ENCODE data around the gene DGKZ. TPM values are rescaled to one million over a fixed set of nuclear protein-coding genes. Genes with fewer than 3 reads are reported as not detected.

The DGKZ gene
- total and polyA plus RNA-seq, 4 donors, result 4.6 to 24.3 (median 14.4) TPM

DNA sequence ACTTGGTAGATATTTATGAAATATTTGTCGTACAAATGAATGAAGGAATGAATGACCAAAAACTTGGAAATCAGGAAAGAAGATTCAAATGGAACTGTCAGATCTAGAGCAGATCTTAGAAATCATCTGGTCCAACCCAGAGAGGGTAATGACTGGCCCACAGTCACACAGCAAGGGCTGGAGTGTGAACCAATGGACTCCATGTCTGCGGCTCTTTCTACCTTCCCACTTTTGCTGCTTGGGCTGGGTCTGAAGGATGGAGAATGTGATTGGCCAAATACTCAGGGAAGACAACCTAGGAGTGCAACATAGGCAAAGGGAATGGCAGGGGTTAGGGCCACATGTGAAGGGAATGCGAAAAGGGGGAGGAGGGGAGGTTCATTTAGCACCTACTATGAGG lies 5.8 kb upstream of the DGKZ start (continued):
- TF ChIP-seq REST (IDR thresholded peaks at IDR 0.05) (no peak), FOXA1 (IDR thresholded peaks at IDR 0.05) (no peak), EGR1 (IDR thresholded peaks at IDR 0.05; ENCODE audit: low read depth in 2 of 2) (no peak), TAF1 (conservative IDR thresholded peaks at IDR 0.05) (no peak), YY1 (IDR thresholded peaks at IDR 0.05) (no peak), GABPA (IDR thresholded peaks at IDR 0.05 in 1 of 2, conservative IDR thresholded peaks at IDR 0.05 in 1 of 2) (no peak), NR2F2 (IDR thresholded peaks at IDR 0.05) (no peak), JUND (IDR thresholded peaks at IDR 0.05) (no peak)

GRCh38 chr11:46342239-46342638 lies 5.0 kb upstream of the DGKZ start:
- Histone ChIP-seq H3K4me1 (ENCODE audit: control insufficient read depth in 4 of 4, insufficient read depth in 4 of 4, low read length in 3 of 4) (peaks cover 0 to 11% (median 2%) of the 10 kb centered on the region in 4 donors), H3K9me3 (ENCODE audit: control insufficient read depth in 4 of 4, low read length in 3 of 4) (no peaks in the 10 kb centered on the region), H3K36me3 (ENCODE audit: control insufficient read depth in 4 of 4, insufficient read depth in 3 of 4, low read depth in 1 of 4, low read length in 3 of 4) (no peaks in the 10 kb centered on the region), H3K4me3 (ENCODE audit: low read depth in 1 of 3, low read length in 3 of 3) (no peak overlapping the region), H3K9ac (ENCODE audit: low read depth in 1 of 2, low read length in 2 of 2) (no peak overlapping the region), H3K27ac (ENCODE audit: low read depth in 1 of 2, low read length in 2 of 2) (no peak overlapping the region), H3K27me3 (ENCODE audit: control insufficient read depth in 4 of 4, insufficient read depth in 4 of 4, low read length in 3 of 4) (no peaks in the 10 kb centered on the region)
- WGBS, result 67% methylated on average over 5 of the region's 5 CpGs
- TF ChIP-seq YY1 (IDR thresholded peaks at IDR 0.05) (peak; percentile 31), HNF4A (conservative IDR thresholded peaks at IDR 0.05) (no peak), SP1 (IDR thresholded peaks at IDR 0.05) (peak; percentile 28), TAF1 (conservative IDR thresholded peaks at IDR 0.05) (no peak)
- no peak for DNase-seq (ENCODE audit: low spot score)

GRCh38 chr11:46343520-46343919 lies 3.7 kb upstream of the DGKZ start:
- Histone ChIP-seq H3K4me3 (ENCODE audit: low read depth in 1 of 3, low read length in 3 of 3) (no peak overlapping the region), H3K4me1 (ENCODE audit: control insufficient read depth in 4 of 4, insufficient read depth in 4 of 4, low read length in 3 of 4) (peaks cover 0 to 18% (median 8%) of the 10 kb centered on the region in 4 donors), H3K9me3 (ENCODE audit: control insufficient read depth in 4 of 4, low read length in 3 of 4) (no peaks in the 10 kb centered on the region), H3K27ac (ENCODE audit: low read depth in 1 of 2, low read length in 2 of 2) (no peak overlapping the region), H3K27me3 (ENCODE audit: control insufficient read depth in 4 of 4, insufficient read depth in 4 of 4, low read length in 3 of 4) (no peaks in the 10 kb centered on the region), H3K36me3 (ENCODE audit: control insufficient read depth in 4 of 4, insufficient read depth in 3 of 4, low read depth in 1 of 4, low read length in 3 of 4) (no peaks in the 10 kb centered on the region), H3K9ac (ENCODE audit: low read depth in 1 of 2, low read length in 2 of 2) (no peak overlapping the region)
- 73% methylated on average over 3 of the region's 3 CpGs for WGBS
- no peak for DNase-seq (ENCODE audit: low spot score)
- TF ChIP-seq TAF1 (conservative IDR thresholded peaks at IDR 0.05), result no peak

GRCh38 chr11:46345131-46345597 lies 2.1 kb upstream of the DGKZ start:
- peaks cover 0 to 25% (median 20%) of the 10 kb centered on the region in 4 donors for H3K4me1 ChIP-seq (ENCODE audit: control insufficient read depth in 4 of 4, insufficient read depth in 4 of 4, low read length in 3 of 4)
- no peak for DNase-seq (ENCODE audit: low spot score)

More at GRCh38 chr11:46345131-46345597, 2.1 kb upstream of the DGKZ start:
- no peaks in the 10 kb centered on the region for H3K9me3 ChIP-seq (ENCODE audit: control insufficient read depth in 4 of 4, low read length in 3 of 4)
- no peaks in the 10 kb centered on the region for H3K27me3 ChIP-seq (ENCODE audit: control insufficient read depth in 4 of 4, insufficient read depth in 4 of 4, low read length in 3 of 4)
- H3K4me3 ChIP-seq (ENCODE audit: low read depth in 1 of 3, low read length in 3 of 3), result peak overlapping the region in 2 of 3 donors; percentile 7 to 28
- H3K27ac ChIP-seq (ENCODE audit: low read depth in 1 of 2, low read length in 2 of 2), result peak overlapping the region; percentile 39 to 68
- 58% methylated on average over 20 of the region's 20 CpGs for WGBS
- H3K9ac ChIP-seq (ENCODE audit: low read depth in 1 of 2, low read length in 2 of 2), result peak overlapping the region in 1 of 2 donors; percentile 32
- H3K36me3 ChIP-seq (ENCODE audit: control insufficient read depth in 4 of 4, insufficient read depth in 3 of 4, low read depth in 1 of 4, low read length in 3 of 4), result no peaks in the 10 kb centered on the region
- no peak for TF ChIP-seq RXRA (IDR thresholded peaks at IDR 0.05)
- peak; percentile 35 for TF ChIP-seq YY1 (IDR thresholded peaks at IDR 0.05)
- TF ChIP-seq NR2F2 (IDR thresholded peaks at IDR 0.05), result peak; percentile 34

All from liver (tissue), 9 donors.